Stimulated activated CD8-positive, alpha-beta memory T cell treated with anti-CD3 and anti-CD28 coated beads, Interleukin-2, amount 100 ng/mL, for 48 hours (primary cell): ENCODE results near the gene UGDH.
"Not testable (repeated sequence)": the region's sequence is repeated elsewhere in the genome, so short reads cannot be mapped to it uniquely, and the experiment has no call there.

Experiments
- DNase-seq, 2 donors: peaks; one replicate each; pipeline ENCODE4 v3.0.0-alpha.2; 2020; ENCODE audit warnings: low read depth in 2 of 2

UGDH gene

DNA sequence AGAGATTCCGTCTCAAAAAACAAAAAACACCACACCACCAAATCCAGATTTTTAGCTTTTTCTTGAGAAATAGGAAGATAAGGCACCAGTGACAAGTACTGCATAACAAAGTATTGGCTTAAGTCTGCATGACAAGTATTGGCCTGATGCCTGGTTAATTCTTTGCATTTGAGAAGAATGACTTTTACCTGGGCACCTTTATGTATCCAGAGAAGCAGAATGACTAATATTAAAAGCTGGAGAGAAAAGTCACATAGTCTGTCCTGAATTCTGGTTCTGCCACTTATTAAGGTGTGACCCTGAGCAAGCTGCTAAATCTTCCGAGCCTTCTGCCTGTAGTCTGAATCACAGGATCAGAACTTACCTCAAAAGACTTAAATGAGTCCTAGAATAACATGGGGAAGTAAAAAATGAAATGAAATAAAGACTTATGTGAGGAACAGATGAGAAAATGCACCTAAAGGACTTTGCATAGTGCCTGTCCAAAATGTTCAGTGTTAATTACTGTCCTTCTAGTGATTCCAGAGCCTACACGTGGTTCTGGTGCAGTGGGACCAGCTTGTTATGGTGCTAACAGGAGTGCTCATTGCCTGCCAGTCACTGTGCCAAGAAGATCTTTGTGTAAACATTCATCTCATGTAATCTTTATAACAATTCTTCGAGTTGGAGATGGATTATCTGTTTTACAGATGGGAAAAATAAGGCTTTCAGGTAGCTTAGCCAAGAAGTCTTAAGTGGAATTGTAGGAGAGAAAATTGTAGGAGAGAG, 31.6 kb downstream of the UGDH start:
- no peak for DNase-seq

DNA sequence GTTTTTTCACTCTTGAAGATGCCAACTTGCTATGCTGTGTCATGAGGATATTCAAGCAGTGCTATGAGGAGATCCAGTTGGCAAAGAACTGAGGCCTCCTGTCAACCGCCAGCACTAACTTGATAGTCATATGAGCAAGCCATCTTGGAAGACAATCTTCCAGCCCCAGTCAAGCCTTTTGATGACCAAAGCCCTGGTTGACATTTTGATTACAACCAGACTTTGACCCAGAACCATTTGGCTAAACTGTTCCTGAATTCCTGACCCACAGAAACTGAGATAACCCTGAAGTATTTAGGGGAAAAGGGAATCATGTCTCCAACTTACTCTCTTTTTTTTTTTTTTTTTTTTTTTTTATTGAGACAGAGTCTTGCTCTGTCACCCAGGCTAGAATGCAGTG, 32.9 kb downstream of the UGDH start:
- no peak for DNase-seq

DNA sequence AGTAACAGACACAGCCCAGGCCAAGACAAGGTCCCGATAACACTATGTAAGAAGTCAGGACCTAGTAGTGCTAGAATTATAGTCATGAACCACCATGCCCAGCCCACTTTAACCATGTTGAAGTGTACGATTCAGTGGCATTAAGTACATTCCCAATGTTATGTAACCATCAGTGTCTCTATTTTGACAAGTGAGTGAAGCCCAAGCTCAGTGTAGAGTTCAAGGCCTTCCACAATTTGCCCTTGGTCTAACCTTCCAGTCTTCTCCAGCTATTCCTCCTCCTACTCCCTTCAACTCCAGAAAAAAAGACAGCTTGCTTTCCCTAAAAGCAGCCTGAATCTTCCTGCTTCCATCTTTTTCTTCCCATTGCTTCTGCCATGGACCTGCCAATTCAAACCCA, 36.9 kb downstream of the UGDH start:
- no peak for DNase-seq

DNA sequence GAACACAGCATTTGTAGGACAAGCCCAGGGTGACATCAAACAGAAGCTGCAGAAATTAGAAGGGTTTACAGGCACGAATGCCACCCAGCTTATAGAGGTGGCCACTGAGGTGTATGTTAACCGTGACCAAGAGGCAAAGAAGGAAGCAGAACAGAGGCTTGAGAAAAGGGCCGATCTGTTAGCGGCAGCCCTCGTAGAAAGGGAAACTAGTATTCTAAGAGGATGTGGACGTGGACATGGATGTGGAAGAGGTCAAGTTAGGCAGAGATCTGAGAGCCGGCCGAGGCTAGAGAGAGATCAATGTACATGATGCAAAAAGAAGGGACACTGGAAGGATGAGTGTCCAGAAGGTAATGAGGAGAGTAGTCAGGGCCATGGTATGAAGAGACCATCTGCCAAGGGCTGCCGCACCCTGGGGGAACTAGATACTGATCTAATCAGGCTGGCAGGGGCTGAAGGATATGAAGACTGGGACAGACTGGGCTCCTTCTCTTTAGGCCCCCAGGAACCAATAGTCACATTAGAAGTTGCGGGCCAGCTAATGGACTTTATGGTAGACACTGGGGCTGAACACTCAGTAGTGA, 40.9 kb downstream of the UGDH start:
- DNase-seq = no peak

DNA sequence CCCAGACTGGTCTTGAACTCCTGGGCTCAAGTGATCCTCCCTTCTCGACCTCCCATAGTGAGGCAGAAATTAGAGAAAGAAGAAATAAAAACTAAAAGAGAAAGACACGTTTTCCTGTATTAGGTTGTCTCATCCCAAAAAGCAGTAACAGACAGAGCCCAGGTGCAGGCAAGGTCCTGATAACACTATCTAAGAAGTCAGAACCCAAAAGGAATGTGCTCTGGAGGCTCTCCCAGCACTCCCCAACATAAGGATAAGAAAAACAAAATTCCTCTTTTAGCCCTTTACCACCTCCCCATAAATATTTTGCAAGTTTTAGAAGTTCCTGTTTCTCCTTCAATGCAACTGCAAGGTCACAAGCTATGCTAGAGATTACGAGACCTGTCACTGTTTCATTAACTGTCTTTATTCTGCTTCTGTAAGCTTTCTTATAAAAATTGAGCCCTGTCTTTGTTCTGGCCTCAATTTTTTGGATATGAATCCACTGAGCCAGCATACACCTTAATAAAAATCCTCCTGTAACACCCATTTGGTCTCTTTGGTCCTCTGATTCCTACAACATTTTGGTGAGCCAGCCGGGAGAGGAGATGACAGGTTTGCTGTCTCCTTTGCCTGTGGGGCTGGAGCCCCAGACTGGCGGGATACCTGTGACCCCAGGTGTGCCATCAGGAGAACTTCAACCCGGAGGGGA, 42.5 kb downstream of the UGDH start:
- DNase-seq = no peak

DNA sequence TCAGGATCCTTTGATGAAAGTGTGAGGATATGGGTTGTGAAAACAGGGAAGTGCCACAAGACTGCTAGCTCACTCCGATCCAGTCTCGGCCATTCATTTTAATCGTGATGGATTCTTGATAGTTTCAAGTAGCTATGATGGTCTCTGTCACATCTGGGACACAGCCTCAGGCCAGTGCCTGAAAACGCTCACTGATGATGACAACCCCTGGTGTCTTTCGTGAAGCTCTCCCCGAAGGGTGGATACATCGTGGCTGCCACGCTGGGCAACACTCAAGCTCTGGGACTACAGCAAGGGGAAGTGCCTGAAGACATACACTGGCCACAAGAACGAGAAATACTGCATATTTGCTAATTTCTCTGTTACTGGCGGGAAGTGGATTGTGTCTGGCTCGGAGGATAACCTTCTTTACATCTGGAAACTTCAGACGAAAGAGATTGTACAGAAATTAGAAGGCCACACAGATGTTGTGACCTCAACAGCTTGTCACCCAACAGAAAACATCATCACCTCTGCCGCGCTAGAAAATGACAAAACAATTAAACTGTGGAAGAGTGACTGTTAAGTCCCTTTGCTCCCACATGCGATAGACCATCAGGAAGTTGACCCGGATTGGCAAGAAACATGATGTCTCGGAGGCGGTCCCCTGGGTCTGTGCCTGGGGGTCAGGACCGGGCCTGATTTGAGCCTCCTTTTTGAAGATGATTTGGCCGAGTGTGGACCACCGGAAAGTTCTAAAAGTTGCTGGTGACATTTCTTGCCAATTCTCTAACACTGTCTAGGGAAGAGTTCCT, 46.1 kb downstream of the UGDH start:
- no peak for DNase-seq

DNA sequence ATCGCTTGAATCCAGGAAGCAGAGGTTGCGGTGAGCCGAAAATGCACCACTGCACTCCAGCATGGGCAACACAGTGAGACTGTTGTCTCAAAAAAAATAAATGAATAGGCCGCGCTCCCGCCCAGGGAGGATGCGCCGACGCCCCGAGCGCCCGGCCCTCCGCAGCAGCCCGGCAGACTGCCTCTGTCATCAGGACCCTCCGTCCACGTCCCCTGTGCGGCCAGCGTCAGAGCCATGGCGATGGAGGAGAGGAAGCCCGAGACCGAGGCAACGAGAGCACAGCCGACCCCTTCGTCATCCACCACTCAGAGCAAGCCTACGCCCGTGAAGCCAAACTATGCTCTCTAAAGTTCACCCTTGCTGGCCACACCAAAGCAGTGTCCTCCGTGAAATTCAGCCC, 47.0 kb downstream of the UGDH start:
- no peak for DNase-seq

DNA sequence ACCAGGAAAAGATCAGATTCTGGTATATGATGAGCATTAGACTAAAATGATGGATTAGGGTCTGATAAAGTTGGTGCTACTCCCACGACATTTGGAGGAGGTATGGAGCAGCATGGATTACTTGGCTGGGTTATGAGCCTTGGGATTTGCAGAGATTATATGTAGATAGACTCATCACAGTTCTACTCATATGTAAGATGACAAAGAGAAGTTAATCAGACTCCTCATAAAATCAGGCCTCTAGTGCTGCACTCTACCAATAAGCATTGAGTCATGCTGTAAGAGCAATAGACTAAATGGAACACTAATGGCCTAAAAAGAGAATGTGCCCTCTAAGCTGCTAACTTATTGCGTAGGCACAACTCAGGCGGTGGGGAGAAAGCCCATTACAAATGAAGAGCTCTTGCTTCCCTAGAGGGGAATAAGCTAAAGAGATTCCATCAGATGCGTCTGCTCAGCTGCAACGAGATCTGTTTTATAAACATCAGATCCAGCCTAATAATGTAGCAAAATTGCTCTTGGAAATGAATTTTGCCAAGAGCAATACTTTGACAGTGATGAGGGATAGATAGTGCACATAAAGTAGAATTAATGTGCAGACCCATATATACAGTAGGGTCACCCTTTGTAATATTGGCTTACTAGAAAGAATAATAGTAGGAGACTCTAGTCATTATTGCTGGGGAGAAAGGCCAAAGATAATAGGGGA, 50.9 kb downstream of the UGDH start:
- no peak for DNase-seq

DNA sequence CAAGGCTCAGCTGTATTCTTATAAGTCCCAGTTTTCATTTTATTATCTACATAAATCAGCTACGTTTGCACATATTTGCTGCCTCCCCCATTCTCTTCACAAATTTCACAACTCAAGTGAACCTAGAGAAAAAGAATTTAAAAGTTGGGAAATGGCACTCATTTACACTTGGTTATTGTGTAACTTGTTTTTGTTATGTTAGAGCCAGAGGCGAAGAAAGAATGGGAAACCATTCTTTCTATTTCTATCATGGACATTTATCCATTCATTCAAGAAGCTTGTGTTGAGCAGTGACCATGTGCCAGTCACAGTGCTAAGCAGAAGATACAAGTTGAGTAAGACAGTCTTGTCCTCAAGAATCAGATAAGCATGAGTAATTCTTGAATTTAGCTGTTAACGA, 54.8 kb downstream of the UGDH start:
- DNase-seq = no peak

DNA sequence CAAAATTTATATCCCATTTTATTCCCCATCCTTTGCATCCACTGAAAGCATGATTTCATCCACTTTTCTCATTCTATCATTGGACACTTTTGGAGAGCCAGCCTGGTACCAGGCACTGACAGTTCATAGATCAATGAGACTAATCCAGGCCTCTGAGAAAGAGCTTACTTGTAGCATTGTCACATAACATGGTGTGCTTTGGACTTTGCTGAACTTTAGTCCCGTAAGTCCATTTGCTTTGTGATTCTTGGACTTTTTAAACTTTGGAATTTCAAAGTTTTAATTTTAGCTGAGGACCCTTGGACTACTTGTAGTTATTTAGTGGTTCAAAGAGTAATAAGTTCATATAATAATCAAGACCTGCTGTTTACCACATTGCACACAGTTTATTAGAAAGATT, 56.8 kb downstream of the UGDH start:
- DNase-seq = no peak

DNA sequence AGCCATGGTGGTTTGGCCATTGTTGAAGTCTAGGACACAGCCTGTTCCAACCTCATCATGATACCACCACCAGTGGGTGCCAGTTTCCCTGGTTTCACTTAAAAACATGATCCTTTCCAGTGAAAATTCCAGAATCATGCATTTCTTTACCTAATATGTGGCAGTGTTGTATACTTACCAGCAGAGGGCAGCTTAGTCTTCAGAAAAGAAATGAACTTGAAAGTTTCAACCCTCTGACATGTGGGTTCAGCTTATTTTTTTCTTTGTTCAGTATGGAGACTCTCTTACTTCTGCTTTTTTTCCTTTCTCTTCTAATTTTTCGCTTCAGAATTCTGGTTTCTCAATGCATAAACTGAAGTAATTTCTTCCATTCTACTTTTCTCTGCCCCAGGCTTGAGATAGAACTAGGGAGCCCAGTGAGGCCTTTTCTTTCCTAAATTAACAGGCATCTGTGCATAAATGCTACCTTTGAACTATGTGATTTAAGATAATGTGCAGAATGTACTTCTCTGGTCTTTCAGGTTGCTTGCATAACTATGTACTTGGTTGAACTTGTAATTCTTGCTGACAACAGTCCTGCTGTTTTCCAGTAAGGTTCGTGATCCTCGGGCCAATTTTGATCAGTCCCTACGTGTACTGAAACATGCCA, 57.7 kb downstream of the UGDH start:
- no peak for DNase-seq

DNA sequence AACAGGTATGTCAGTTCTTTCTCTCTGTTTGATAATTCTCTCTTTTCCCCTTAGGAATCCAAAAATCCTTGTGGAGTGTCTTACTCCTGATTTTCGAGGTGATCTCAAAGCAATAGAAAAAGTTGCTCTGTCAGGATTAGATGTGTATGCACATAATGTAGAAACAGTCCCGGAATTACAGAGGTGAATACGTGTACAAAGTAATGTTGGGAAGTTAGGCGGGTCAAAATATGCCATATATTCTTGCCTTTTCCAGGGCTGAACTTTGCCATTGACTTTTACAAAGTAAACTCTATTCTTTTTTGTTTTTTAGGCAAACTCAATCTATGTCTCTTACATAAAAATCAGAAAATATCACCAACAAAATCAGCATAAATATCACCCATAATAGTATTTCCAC, 59.8 kb downstream of the UGDH start:
- DNase-seq = no peak

DNA sequence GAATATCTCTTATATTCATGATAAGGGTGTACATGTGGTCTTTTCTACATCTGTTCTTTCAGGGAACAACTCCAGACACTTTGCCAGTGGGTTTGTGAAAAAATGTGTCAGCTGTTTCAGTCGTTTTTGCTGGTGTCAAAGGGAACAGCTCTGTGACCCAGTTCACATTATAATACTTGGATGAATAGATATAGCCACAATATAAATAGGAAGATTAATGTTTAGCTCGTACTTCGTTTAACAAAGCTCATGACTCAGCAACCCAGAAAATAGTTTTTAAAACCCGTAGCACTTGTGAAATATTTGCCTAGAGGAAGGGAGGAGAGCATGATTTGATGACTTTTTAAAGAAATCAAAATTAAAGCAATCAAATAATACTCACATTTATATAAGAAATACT, 60.5 kb downstream of the UGDH start:
- DNase-seq = no peak

DNA sequence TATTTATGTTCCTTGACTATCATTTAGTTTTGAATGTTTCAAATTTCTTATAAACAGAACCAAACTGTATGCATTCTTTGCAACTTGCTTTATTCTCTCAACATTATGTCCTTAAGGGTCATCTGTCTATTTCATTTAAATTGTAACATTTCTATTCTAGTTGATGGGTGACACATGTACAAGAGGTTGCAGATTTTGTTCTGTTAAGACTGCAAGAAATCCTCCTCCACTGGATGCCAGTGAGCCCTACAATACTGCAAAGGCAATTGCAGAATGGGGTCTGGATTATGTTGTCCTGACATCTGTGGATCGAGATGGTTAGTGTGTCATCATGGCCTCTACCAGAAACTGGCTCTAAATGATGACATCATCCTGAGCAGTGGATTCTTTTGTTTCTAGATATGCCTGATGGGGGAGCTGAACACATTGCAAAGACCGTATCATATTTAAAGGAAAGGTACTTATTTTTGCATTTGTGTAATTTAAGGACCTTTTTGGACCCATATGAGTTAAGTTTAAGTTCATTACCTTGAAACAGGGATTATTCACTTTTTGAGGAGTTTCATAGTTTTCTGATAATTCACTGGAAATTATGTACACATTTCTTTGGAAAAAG, 62.2 kb downstream of the UGDH start:
- no peak for DNase-seq

DNA sequence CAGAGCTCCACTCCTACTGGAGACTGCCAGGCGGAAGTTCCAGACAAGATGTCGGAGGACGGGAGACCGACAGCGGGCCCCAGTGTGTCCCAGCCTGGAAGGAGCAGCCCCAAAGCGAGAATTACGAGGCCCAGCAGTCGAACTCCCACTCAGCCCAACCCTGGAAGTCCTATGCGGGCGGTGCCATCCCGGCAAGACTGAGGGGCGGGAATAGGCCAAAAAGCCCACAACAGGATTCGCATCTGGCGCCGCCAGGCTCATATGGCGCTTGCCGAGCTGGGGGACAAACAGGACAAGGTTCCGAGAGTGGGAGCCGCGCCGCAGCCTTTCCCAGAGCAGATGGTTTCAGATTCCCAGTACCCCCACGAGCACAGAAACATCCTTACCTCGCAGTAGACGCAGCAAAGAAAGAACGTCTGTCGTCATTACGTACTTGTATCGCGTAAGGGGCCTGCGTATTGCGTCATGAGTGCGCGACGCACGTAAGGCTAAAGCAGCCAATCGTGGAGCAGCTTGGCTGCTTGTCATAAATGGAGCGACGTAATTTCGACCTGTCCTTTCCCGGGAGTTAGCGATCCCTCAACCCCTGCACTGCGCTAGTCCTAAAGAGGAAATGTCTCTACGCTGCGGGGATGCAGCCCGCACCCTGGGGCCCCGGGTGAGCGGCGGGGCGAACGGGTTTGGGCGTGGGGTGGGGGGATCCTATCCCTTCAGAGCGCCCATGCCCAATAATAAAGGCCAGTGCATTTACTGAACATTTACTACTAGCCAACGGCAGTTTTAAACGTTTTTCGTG, 68.5 kb downstream of the UGDH start, which contains the start of the genes LIAS and RPL9:
TSS of gene LIAS (plus strand) at position 552 of the 796 bp plus-strand sequence. CDS start at position 614, 62 bp downstream.
TSS of gene RPL9 (minus strand) at position 418 of the 796 bp plus-strand sequence. CDS start 483 bp downstream, outside the sequence.
- peak; percentile 76 to 86 for DNase-seq

DNA sequence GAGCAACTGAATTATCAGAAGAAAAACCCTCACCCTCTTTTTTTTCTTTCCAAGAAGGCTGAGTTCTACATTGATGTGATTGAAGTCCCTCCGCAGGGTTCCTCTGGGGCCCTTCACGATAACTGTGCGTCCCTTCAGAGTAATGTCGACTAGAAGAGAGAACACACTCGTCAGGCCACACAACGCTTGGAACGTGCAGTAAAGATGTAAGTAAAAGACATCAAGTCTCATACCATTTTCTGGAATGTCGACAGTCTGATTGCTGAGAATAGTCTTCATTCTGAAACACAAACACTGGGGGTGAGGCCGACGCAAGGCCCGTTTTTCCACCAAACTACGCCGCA, 69.1 kb downstream of the UGDH start:
- not testable (repeated sequence) for DNase-seq

DNA sequence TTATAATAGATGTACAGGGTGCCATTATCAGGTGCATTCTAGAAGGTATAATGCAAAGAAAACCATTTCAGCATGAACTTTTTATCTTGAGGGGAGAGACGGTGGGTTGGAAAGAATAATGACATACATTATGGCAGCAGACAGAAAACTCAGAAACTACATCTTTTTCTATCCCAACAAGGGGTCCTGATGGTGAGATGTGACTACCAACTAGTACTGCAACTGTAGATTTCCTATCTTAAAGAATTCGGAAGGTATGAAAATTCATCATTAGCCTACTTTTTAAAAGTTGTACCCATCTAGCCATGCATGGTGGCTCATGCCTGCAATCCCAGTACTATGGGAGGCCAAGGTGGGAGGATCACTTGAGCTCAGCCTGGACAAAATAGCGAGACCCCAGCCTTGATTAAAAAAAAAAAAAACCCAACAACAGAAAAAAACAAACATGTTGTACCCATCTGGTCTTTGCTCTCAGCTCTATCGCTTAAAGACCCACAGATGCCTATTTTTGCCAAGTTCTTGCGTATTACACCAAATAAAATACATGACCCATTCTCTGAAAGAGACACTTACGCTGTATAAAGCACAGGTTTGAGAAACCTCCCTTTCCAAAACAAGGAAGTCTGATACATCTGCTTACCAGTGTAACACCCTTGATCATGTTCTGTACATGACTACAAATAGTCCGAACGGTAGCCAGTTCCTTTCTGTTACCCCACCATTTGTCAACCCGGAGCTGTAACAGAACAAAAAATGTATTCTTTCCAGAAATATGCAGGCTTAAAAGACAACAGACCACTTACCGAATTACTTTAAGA, 70.1 kb downstream of the UGDH start:
- DNase-seq = no peak

DNA sequence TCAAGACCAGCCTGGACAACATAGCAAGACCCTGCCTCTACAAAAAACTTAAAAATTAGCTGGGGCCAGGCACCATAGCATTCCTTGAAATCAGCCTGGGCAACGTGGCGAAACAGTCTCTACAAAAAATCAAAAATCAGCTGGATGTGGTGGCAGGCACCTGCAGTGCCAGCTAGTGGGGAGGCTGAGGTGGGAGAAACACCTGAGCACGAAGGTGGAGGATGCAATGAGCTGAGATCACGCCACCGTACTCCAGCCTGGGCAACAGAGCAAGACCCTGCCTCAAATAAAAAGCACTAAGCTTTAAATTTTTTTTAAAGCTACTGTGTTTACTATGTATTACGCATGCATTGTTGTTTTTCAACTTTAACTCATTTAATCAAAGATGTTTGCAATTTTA, 71.8 kb downstream of the UGDH start:
- DNase-seq = no peak

DNA sequence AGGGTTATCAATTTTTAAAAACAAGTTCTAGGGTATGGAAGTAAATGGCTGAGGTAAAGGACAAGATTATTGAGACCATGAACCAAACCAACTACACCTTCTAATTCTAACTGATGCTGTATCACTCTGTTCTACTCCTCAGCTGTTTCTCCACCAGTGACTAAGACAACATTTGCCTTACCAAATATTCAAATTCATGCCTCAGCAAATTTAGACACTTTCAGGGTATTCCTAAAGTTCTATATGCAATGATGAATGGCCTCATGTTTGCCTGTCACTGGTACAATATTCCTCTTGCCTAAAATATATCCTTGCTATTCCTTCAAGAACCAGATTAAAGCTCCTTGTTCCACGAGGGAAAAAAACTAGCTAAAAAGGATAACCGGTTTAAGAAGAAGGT, 73.5 kb downstream of the UGDH start:
- no peak for DNase-seq
